Tongue (tissue), 2 donors: Measurements from ENCODE around the gene POU2F3. TPM values are rescaled to one million over a fixed set of nuclear protein-coding genes. Genes with fewer than 3 reads are reported as not detected.
A peak's percentile ranks its signal among the peaks of the same experiment; 100 is the strongest.

Experiments
- DNase-seq: peaks from one replicate; pipeline ENCODE4 v3.0.0-alpha.2; 2015
- total RNA-seq: library from RNA; depleted of rRNA; stranded (reverse); fragments of >200 nt; gene quantifications from one replicate; pipeline ENCODE4 v1.2.3, GENCODE V29; 2014

Gene POU2F3
- 2.1 TPM for total RNA-seq

DNA sequence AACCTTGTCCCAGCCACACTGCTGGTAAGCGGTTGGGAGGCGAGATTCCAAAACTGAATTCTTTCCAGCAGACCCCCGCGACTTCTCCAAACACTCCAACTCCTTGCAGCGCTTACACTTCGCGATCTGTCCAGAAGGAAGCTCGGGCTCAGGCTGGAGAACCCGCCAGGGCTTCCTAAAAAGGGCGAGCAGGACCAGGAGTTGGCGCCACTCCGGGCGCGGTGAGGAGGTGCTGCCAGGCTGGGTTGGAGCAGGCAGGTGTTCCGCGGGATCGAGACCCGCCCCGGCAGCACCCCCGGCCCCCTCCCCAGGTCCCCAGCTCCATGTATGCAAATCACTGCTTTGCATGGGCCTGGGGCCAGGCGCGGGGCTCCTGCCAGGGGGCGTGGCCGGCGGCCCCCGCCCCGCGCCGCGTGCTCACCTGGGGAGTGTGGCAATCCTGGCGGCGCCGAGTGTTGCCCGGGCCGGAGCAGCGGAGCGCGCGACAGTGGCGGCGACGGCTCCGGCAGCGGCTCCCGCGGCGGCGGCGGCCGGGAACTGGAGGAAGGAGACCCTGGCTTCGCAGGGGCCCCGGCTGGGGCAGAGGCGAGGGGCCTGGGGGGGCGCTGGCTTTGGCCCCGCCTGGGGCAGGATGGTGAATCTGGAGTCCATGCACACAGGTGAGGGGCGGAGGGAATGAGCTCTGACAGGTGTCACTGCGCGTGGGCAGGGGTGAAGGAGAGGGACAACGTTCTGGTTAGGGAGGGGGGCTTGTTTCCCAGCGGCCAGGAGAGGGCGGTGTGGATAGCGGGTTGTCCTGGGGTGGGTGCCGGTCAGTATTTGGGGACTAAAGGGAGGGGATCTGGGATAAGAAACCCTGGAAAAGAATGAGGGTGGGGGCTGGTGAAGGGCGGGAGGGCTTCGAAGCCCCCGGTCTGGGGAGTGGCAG, at the start of gene POU2F3:
Gene POU2F3 (plus strand): TSS at position 428 of the 928 bp plus-strand sequence. CDS start 204 bp downstream, at position 632.
- DNase-seq, result no peak

GRCh38 chr11:120191058-120191457, 48.9 kb upstream of the POU2F3 start:
- no peak for DNase-seq

- no peak for DNase-seq
Observed at GRCh38 chr11:120192831-120193625, 46.9 kb upstream of the POU2F3 start.

DNA sequence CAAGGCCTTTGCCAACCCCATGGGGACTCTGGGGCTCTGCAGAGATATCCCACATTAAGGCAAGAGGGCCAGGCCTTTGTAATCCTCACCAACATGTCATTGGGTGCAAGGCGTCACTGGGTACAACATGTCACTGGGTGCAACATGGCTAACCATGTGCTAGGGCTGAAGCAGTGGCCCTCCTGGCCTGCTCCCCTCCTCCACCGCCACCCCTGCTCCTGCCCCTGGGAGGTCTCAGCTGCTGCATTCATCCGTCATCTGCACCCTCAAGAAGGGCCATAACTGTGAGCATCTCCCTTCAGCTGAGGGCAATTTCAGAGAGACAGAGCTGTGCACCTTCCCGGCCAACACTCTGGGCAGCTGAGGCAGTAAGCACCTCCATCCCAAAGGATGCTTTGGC, 45.8 kb upstream of the POU2F3 start:
- no peak for DNase-seq

GRCh38 chr11:120195601-120196320, 44.2 kb upstream of the POU2F3 start:
- no peak for DNase-seq

- DNase-seq, result no peak
Observed at GRCh38 chr11:120196826-120197225, 43.1 kb upstream of the POU2F3 start.

- DNase-seq, result peak; percentile 89
Observed at GRCh38 chr11:120197251-120197891, 42.6 kb upstream of the POU2F3 start.

GRCh38 chr11:120197977-120198376, 42.0 kb upstream of the POU2F3 start:
- DNase-seq, result no peak

GRCh38 chr11:120198403-120198786, 41.5 kb upstream of the POU2F3 start:
- DNase-seq, result no peak

GRCh38 chr11:120198787-120199469, 41.0 kb upstream of the POU2F3 start:
- DNase-seq, result no peak

DNA sequence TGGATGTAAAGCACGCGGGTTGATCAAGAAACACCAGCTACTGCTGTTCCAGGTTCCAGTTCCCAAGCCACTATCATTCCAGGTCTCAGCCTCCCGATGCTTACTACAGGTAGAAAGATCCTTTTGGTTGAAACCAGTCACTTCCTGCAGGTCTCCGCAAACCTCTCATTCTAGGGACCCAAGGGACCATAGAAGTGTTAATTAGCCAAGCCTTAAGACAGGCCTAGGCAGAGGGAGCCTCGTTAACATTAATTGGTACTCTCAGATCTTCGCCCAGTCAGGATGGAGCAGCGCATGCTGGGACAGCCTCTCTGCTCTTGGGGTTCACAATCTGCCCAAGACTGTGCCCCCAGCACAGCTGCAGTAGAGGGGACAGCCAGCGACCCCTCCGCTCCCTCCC, 40.3 kb upstream of the POU2F3 start:
- no peak for DNase-seq

GRCh38 chr11:120200677-120201076, 39.3 kb upstream of the POU2F3 start:
- no peak for DNase-seq

GRCh38 chr11:120201653-120202052, 38.3 kb upstream of the POU2F3 start:
- no peak for DNase-seq

DNA sequence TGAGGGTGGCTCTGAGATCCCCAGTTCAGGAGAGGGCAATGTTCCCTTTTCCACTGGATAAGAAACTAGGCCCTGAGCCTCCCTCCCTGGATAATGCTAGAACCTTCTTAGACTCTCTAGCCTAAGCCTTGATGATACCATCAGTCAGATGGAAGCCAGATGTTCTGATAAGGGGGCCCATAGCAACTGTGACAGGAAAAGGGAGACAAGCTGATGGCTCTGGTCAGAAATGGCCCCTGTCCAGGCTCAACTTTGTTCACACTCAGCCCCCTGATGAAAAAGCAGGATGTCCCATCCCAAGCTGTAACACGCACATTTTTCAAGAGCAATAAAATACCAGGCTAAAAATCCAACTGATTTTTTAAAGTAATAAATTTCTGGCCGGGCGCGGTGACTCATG, 36.3 kb upstream of the POU2F3 start:
- DNase-seq, result no peak

- DNase-seq, result no peak
Observed at GRCh38 chr11:120205596-120206161, 34.3 kb upstream of the POU2F3 start.

DNA sequence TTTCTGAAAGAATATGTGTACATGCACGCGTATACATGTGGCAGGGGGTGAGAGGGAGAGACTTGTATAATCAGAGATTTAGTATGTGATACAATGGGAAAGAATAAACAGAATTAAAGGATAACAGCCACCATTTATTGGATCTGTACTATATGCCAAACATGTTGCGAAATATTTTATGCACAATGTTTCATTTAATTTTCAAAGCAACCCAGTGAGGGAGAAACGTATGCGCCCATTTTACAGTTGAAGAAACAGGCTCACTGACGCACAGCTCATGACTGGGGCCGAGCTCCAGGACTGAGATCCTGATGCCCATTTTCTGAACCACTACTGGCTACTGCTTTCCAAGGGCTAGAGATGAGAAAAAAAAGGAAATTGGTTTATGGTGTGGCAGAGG, 32.4 kb upstream of the POU2F3 start:
- no peak for DNase-seq

DNA sequence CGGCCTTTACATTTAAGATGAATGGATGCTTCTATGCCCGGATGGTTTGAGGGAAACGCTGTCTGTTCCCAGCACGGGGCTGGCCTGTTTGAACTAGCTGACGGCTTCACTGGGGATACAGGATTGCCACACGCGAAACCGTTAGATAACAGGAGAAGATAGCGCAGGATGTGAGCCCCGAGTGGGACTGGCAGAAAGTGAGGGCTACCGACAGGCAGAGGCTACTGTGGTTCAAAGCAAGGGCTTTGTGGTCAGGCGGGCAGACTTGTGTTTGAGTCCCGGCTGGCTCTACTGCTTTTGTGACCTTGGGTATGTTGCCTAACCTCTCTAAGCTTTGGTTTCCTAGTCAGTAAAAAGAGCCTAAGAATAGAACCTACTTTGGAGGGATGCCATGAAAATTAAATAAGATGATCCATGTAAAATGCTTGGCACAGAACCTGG, 31.9 kb upstream of the POU2F3 start:
- no peak for DNase-seq

GRCh38 chr11:120208777-120209176, 31.2 kb upstream of the POU2F3 start:
- DNase-seq, result no peak

GRCh38 chr11:120209746-120210625, 30.0 kb upstream of the POU2F3 start:
- no peak for DNase-seq
